HUES48 (cell line): Measurements from ENCODE around the gene PLSCR1.
A peak's percentile ranks its signal among the peaks of the same experiment; 100 is the strongest.

Experiments
- H3K27ac ChIP-seq: one replicate; pipeline ENCODE4 v1.7.0; 2013; ENCODE audit warnings: low read depth, low read length, inconsistent platforms
- H3K27me3 ChIP-seq: 2 replicates; pipeline ENCODE4 v1.6.1; 2013; ENCODE audit warnings: mild to moderate bottlenecking, low read length; ENCODE audit not compliant: control insufficient read depth, insufficient read depth
- H3K36me3 ChIP-seq: 2 replicates; pipeline ENCODE4 v1.6.1; 2013; ENCODE audit warnings: low read length; ENCODE audit not compliant: control insufficient read depth, insufficient read depth
- H3K4me1 ChIP-seq: 2 replicates; pipeline ENCODE4 v1.6.1; 2013; ENCODE audit warnings: mild to moderate bottlenecking, low read length; ENCODE audit not compliant: control insufficient read depth, insufficient read depth
- H3K4me3 ChIP-seq: 2 replicates; pipeline ENCODE4 v1.5.1; 2013; ENCODE audit warnings: mild to moderate bottlenecking, low read depth, low read length
- H3K9ac ChIP-seq: 2 replicates; pipeline ENCODE4 v1.6.1; 2013; ENCODE audit warnings: mild to moderate bottlenecking, low read depth, low read length, moderate library complexity
- H3K9me3 ChIP-seq: 2 replicates; pipeline ENCODE4 v1.6.1; 2013; ENCODE audit warnings: low read length; ENCODE audit not compliant: control insufficient read depth, insufficient read depth

Gene PLSCR1

GRCh38 chr3:146517684-146518435 lies 26.5 kb downstream of the PLSCR1 start:
- Histone ChIP-seq H3K36me3 (peaks cover 29% of the 10 kb centered on the region), H3K27me3 (no peaks in the 10 kb centered on the region), H3K4me1 (peaks cover 28% of the 10 kb centered on the region), H3K27ac (no peak overlapping the region), H3K9ac (no peak overlapping the region), H3K9me3 (no peaks in the 10 kb centered on the region), H3K4me3 (no peak overlapping the region)

- no peak overlapping the region for H3K27ac ChIP-seq
- no peak overlapping the region for H3K9ac ChIP-seq
- H3K36me3 ChIP-seq, result peaks cover 18% of the 10 kb centered on the region
- H3K4me3 ChIP-seq, result no peak overlapping the region
- H3K9me3 ChIP-seq, result 0 out of 2 replicates have a peak, but pooled peaks cover 3% of the 10 kb centered on the region
- no peaks in the 10 kb centered on the region for H3K27me3 ChIP-seq
- peaks cover 12% of the 10 kb centered on the region; the same call in 1 of the 2 replicates for H3K4me1 ChIP-seq
Observed at GRCh38 chr3:146513386-146514051, 30.9 kb downstream of the PLSCR1 start.

- Histone ChIP-seq H3K36me3 (peaks cover 18% of the 10 kb centered on the region), H3K27me3 (no peaks in the 10 kb centered on the region), H3K27ac (peak overlapping the region; percentile 37), H3K4me3 (no peak overlapping the region), H3K9ac (no peak overlapping the region), H3K4me1 (peaks cover 26% of the 10 kb centered on the region), H3K9me3 (0 out of 2 replicates have a peak, but pooled peaks cover 3% of the 10 kb centered on the region)
Observed at GRCh38 chr3:146511402-146512134, 32.8 kb downstream of the PLSCR1 start.

- Histone ChIP-seq H3K27ac (peak overlapping the region; percentile 95), H3K9me3 (0 out of 2 replicates have a peak, but pooled peaks cover 3% of the 10 kb centered on the region), H3K27me3 (no peaks in the 10 kb centered on the region), H3K9ac (no peak overlapping the region), H3K4me3 (no peak overlapping the region), H3K4me1 (peaks cover 49% of the 10 kb centered on the region), H3K36me3 (no peaks in the 10 kb centered on the region)
Observed at GRCh38 chr3:146507331-146508120, 36.9 kb downstream of the PLSCR1 start.

GRCh38 chr3:146505516-146505915 lies 38.9 kb downstream of the PLSCR1 start:
- Histone ChIP-seq H3K4me3 (no peak overlapping the region), H3K27ac (peak overlapping the region; percentile 95), H3K9me3 (0 out of 2 replicates have a peak, but pooled peaks cover 3% of the 10 kb centered on the region), H3K4me1 (peaks cover 49% of the 10 kb centered on the region), H3K9ac (no peak overlapping the region), H3K36me3 (no peaks in the 10 kb centered on the region), H3K27me3 (no peaks in the 10 kb centered on the region)

- Histone ChIP-seq H3K9ac (no peak overlapping the region), H3K9me3 (no peaks in the 10 kb centered on the region), H3K27me3 (no peaks in the 10 kb centered on the region), H3K36me3 (no peaks in the 10 kb centered on the region), H3K27ac (peak overlapping the region; percentile 95), H3K4me3 (no peak overlapping the region), H3K4me1 (peaks cover 49% of the 10 kb centered on the region)
Observed at GRCh38 chr3:146504498-146505197, 39.8 kb downstream of the PLSCR1 start.

- Histone ChIP-seq H3K27me3 (no peaks in the 10 kb centered on the region), H3K4me3 (no peak overlapping the region), H3K9me3 (no peaks in the 10 kb centered on the region), H3K4me1 (peaks cover 49% of the 10 kb centered on the region), H3K9ac (no peak overlapping the region; the same call in 1 of the 2 replicates), H3K27ac (peak overlapping the region; percentile 95), H3K36me3 (no peaks in the 10 kb centered on the region)
Observed at GRCh38 chr3:146503461-146504202, 40.8 kb downstream of the PLSCR1 start.

GRCh38 chr3:146502887-146503460 lies 41.4 kb downstream of the PLSCR1 start:
- H3K36me3 ChIP-seq, result no peaks in the 10 kb centered on the region
- no peaks in the 10 kb centered on the region for H3K9me3 ChIP-seq
- H3K27ac ChIP-seq, result peak overlapping the region; percentile 95
- no peaks in the 10 kb centered on the region for H3K27me3 ChIP-seq
- no peak overlapping the region for H3K9ac ChIP-seq
- no peak overlapping the region for H3K4me3 ChIP-seq
- H3K4me1 ChIP-seq, result peaks cover 49% of the 10 kb centered on the region

GRCh38 chr3:146501752-146502151 lies 42.7 kb downstream of the PLSCR1 start:
- Histone ChIP-seq H3K36me3 (no peaks in the 10 kb centered on the region), H3K4me3 (no peak overlapping the region), H3K9me3 (no peaks in the 10 kb centered on the region; the same call in 1 of the 2 replicates), H3K27ac (no peak overlapping the region), H3K27me3 (no peaks in the 10 kb centered on the region), H3K4me1 (peaks cover 37% of the 10 kb centered on the region), H3K9ac (no peak overlapping the region)
